Measurements from ENCODE around the gene COPZ1.
A peak's percentile ranks its signal among the peaks of the same experiment; 100 is the strongest.

Gene COPZ1

GRCh38 chr12:54359762-54360351 lies 34.9 kb downstream of the COPZ1 start:
- no peak for DNase-seq
- H3K27ac ChIP-seq (ENCODE audit: low read length, poor library complexity, severe bottlenecking): peak overlapping the region; percentile 97
- peak overlapping the region in 1 of 2 experiments; percentile 51 for H3K14ac ChIP-seq (ENCODE audit: low read length in 2 of 2)
- H4K8ac ChIP-seq (ENCODE audit: low read length): peak overlapping the region; percentile 91
- peak overlapping the region; percentile 23 to 84 for H3K4me3 ChIP-seq (ENCODE audit: insufficient read depth in 1 of 2, low read depth in 1 of 2, low read length in 2 of 2)
- peak overlapping the region; percentile 62 for H2BK120ac ChIP-seq (ENCODE audit: low read depth, low read length)
- no peak overlapping the region for H2AFZ ChIP-seq (ENCODE audit: low read depth, low read length)
- H3K18ac ChIP-seq (ENCODE audit: low read depth in 1 of 2, low read length in 2 of 2): peak overlapping the region; percentile 80 to 89
- peaks cover 0 to 3% of the 10 kb centered on the region in 2 experiments for H3K36me3 ChIP-seq (ENCODE audit: control insufficient read depth in 1 of 2, insufficient read depth in 2 of 2, low read depth in 1 of 2, low read length in 2 of 2)
- H2BK15ac ChIP-seq (ENCODE audit: low read depth, poor library complexity, severe bottlenecking): peak overlapping the region; percentile 33
- no peaks in the 10 kb centered on the region for H3K27me3 ChIP-seq (ENCODE audit: control insufficient read depth in 1 of 2, insufficient read depth in 1 of 2, low read length in 2 of 2)
- H4K91ac ChIP-seq (ENCODE audit: low read length): peak overlapping the region; percentile 78
- H3K4me2 ChIP-seq (ENCODE audit: low read length, poor library complexity, severe bottlenecking): peak overlapping the region; percentile 72
- WGBS: 66% methylated on average over 6 of the region's 9 CpGs
- H3K79me1 ChIP-seq (replicated peaks; ENCODE audit: low read length, poor library complexity, severe bottlenecking): peaks cover 9% of the 10 kb centered on the region
- H3K23ac ChIP-seq (ENCODE audit: low read length in 2 of 2): no peak overlapping the region
- H3K4ac ChIP-seq (ENCODE audit: low read depth in 1 of 2, low read length in 2 of 2): peak overlapping the region; percentile 64 to 93
- H3K9me3 ChIP-seq (ENCODE audit: control insufficient read depth, low read length): no peaks in the 10 kb centered on the region
- peak overlapping the region; percentile 40 to 47 for H2BK12ac ChIP-seq (ENCODE audit: low read length in 2 of 2)
- no peak overlapping the region for H2BK5ac ChIP-seq (ENCODE audit: low read depth, low read length, poor library complexity, severe bottlenecking)
- peak overlapping the region; percentile 96 for H3K9ac ChIP-seq (ENCODE audit: low read length)
- H2AK5ac ChIP-seq (ENCODE audit: low read length, severe bottlenecking): peak overlapping the region; percentile 80
- H3K4me1 ChIP-seq (ENCODE audit: control insufficient read depth, insufficient read depth, low read depth, low read length): peaks cover 26% of the 10 kb centered on the region

GRCh38 chr12:54360717-54361456 lies 36.0 kb downstream of the COPZ1 start:
- Histone ChIP-seq H2BK5ac (ENCODE audit: low read depth, low read length, poor library complexity, severe bottlenecking) (no peak overlapping the region), H3K79me1 (replicated peaks; ENCODE audit: low read length, poor library complexity, severe bottlenecking) (peaks cover 9% of the 10 kb centered on the region), H3K14ac (ENCODE audit: low read length in 2 of 2) (no peak overlapping the region), H4K91ac (ENCODE audit: low read length) (no peak overlapping the region), H3K9ac (ENCODE audit: low read length) (peak overlapping the region; percentile 96), H3K4me1 (ENCODE audit: control insufficient read depth, insufficient read depth, low read depth, low read length) (peaks cover 24% of the 10 kb centered on the region), H3K27ac (ENCODE audit: low read length, poor library complexity, severe bottlenecking) (peak overlapping the region; percentile 97), H2AK5ac (ENCODE audit: low read length, severe bottlenecking) (no peak overlapping the region), H3K36me3 (ENCODE audit: control insufficient read depth in 1 of 2, insufficient read depth in 2 of 2, low read depth in 1 of 2, low read length in 2 of 2) (no peaks in the 10 kb centered on the region), H2BK15ac (ENCODE audit: low read depth, poor library complexity, severe bottlenecking) (peak overlapping the region; percentile 35), H2BK120ac (ENCODE audit: low read depth, low read length) (no peak overlapping the region), H2BK12ac (ENCODE audit: low read length in 2 of 2) (peak overlapping the region in 1 of 2 experiments; percentile 99), H2AFZ (ENCODE audit: low read depth, low read length) (no peak overlapping the region), H4K8ac (ENCODE audit: low read length) (no peak overlapping the region), H3K18ac (ENCODE audit: low read depth in 1 of 2, low read length in 2 of 2) (peak overlapping the region in 1 of 2 experiments; percentile 37), H3K4me2 (ENCODE audit: low read length, poor library complexity, severe bottlenecking) (no peak overlapping the region), H3K4me3 (ENCODE audit: insufficient read depth in 1 of 2, low read depth in 1 of 2, low read length in 2 of 2) (no peak overlapping the region), H3K23ac (ENCODE audit: low read length in 2 of 2) (no peak overlapping the region), H3K4ac (ENCODE audit: low read depth in 1 of 2, low read length in 2 of 2) (peak overlapping the region in 1 of 2 experiments; percentile 64), H3K27me3 (ENCODE audit: control insufficient read depth in 1 of 2, insufficient read depth in 1 of 2, low read length in 2 of 2) (no peaks in the 10 kb centered on the region), H3K9me3 (ENCODE audit: control insufficient read depth, low read length) (no peaks in the 10 kb centered on the region)
- peak; percentile 86 for DNase-seq
- 56% methylated on average over 10 of the region's 16 CpGs for WGBS

GRCh38 chr12:54363047-54363446 lies 38.1 kb downstream of the COPZ1 start:
- no peaks in the 10 kb centered on the region for H3K9me3 ChIP-seq (ENCODE audit: control insufficient read depth, low read length)
- H2AFZ ChIP-seq (ENCODE audit: low read depth, low read length): no peak overlapping the region

GRCh38 chr12:54363618-54364017 lies 38.7 kb downstream of the COPZ1 start:
- no peak overlapping the region for H3K27ac ChIP-seq (ENCODE audit: low read length, poor library complexity, severe bottlenecking)
- 90% methylated on average over 4 of the region's 6 CpGs for WGBS
- peak overlapping the region in 1 of 2 experiments; percentile 44 for H3K14ac ChIP-seq (ENCODE audit: low read length in 2 of 2)
- H3K4me1 ChIP-seq (ENCODE audit: control insufficient read depth, insufficient read depth, low read depth, low read length): peaks cover 14% of the 10 kb centered on the region
- H2BK120ac ChIP-seq (ENCODE audit: low read depth, low read length): no peak overlapping the region
- H3K4ac ChIP-seq (ENCODE audit: low read depth in 1 of 2, low read length in 2 of 2): no peak overlapping the region
- H2BK5ac ChIP-seq (ENCODE audit: low read depth, low read length, poor library complexity, severe bottlenecking): no peak overlapping the region
- H3K27me3 ChIP-seq (ENCODE audit: control insufficient read depth in 1 of 2, insufficient read depth in 1 of 2, low read length in 2 of 2): no peaks in the 10 kb centered on the region
- H3K79me1 ChIP-seq (replicated peaks; ENCODE audit: low read length, poor library complexity, severe bottlenecking): no peaks in the 10 kb centered on the region
- no peak overlapping the region for H3K4me3 ChIP-seq (ENCODE audit: insufficient read depth in 1 of 2, low read depth in 1 of 2, low read length in 2 of 2)
- no peak overlapping the region for H3K18ac ChIP-seq (ENCODE audit: low read depth in 1 of 2, low read length in 2 of 2)
- H2BK15ac ChIP-seq (ENCODE audit: low read depth, poor library complexity, severe bottlenecking): no peak overlapping the region
- H2BK12ac ChIP-seq (ENCODE audit: low read length in 2 of 2): peak overlapping the region; percentile 22 to 87
- no peak overlapping the region for H4K8ac ChIP-seq (ENCODE audit: low read length)
- no peak overlapping the region for H3K9ac ChIP-seq (ENCODE audit: low read length)
- DNase-seq: no peak
- H3K36me3 ChIP-seq (ENCODE audit: control insufficient read depth in 1 of 2, insufficient read depth in 2 of 2, low read depth in 1 of 2, low read length in 2 of 2): no peaks in the 10 kb centered on the region
- H2AK5ac ChIP-seq (ENCODE audit: low read length, severe bottlenecking): no peak overlapping the region
- peak overlapping the region; percentile 44 for H4K91ac ChIP-seq (ENCODE audit: low read length)
- H3K23ac ChIP-seq (ENCODE audit: low read length in 2 of 2): no peak overlapping the region
- no peaks in the 10 kb centered on the region for H3K9me3 ChIP-seq (ENCODE audit: control insufficient read depth, low read length)
- no peak overlapping the region for H3K4me2 ChIP-seq (ENCODE audit: low read length, poor library complexity, severe bottlenecking)
- no peak overlapping the region for H2AFZ ChIP-seq (ENCODE audit: low read depth, low read length)

More at GRCh38 chr12:54363047-54363446, 38.1 kb downstream of the COPZ1 start:
- H2BK15ac ChIP-seq (ENCODE audit: low read depth, poor library complexity, severe bottlenecking): no peak overlapping the region
- 91% methylated on average over 8 of the region's 8 CpGs for WGBS
- no peaks in the 10 kb centered on the region for H3K27me3 ChIP-seq (ENCODE audit: control insufficient read depth in 1 of 2, insufficient read depth in 1 of 2, low read length in 2 of 2)
- no peak overlapping the region for H3K18ac ChIP-seq (ENCODE audit: low read depth in 1 of 2, low read length in 2 of 2)
- DNase-seq: no peak
- H3K4ac ChIP-seq (ENCODE audit: low read depth in 1 of 2, low read length in 2 of 2): no peak overlapping the region
- peak overlapping the region in 1 of 2 experiments; percentile 93 for H2BK12ac ChIP-seq (ENCODE audit: low read length in 2 of 2)
- H2AK5ac ChIP-seq (ENCODE audit: low read length, severe bottlenecking): no peak overlapping the region
- H3K9ac ChIP-seq (ENCODE audit: low read length): no peak overlapping the region
- peaks cover 15% of the 10 kb centered on the region for H3K4me1 ChIP-seq (ENCODE audit: control insufficient read depth, insufficient read depth, low read depth, low read length)
- H3K36me3 ChIP-seq (ENCODE audit: control insufficient read depth in 1 of 2, insufficient read depth in 2 of 2, low read depth in 1 of 2, low read length in 2 of 2): no peaks in the 10 kb centered on the region
- H3K23ac ChIP-seq (ENCODE audit: low read length in 2 of 2): no peak overlapping the region
- H4K91ac ChIP-seq (ENCODE audit: low read length): no peak overlapping the region
- peak overlapping the region in 1 of 2 experiments; percentile 44 for H3K14ac ChIP-seq (ENCODE audit: low read length in 2 of 2)
- no peak overlapping the region for H2BK5ac ChIP-seq (ENCODE audit: low read depth, low read length, poor library complexity, severe bottlenecking)
- no peak overlapping the region for H3K27ac ChIP-seq (ENCODE audit: low read length, poor library complexity, severe bottlenecking)
- no peak overlapping the region for H3K4me3 ChIP-seq (ENCODE audit: insufficient read depth in 1 of 2, low read depth in 1 of 2, low read length in 2 of 2)
- H3K79me1 ChIP-seq (replicated peaks; ENCODE audit: low read length, poor library complexity, severe bottlenecking): no peaks in the 10 kb centered on the region
- H3K4me2 ChIP-seq (ENCODE audit: low read length, poor library complexity, severe bottlenecking): no peak overlapping the region
- H2BK120ac ChIP-seq (ENCODE audit: low read depth, low read length): no peak overlapping the region
- H4K8ac ChIP-seq (ENCODE audit: low read length): no peak overlapping the region
